GM12878 (cell line): Measurements from ENCODE around the gene BTF3. TPM values are rescaled to one million over a fixed set of nuclear protein-coding genes. Genes with fewer than 3 reads are reported as not detected.
A peak's percentile ranks its signal among the peaks of the same experiment; 100 is the strongest.

Source experiments
- ATAC-seq: fragments of 200-7000 bp; cut with Tn5 transposase; 3 replicates; pipeline ENCODE4 v1.9.1; 2020; ENCODE audit warnings: mild to moderate bottlenecking, moderate library complexity
- BruUV-seq: library from RNA; stranded (reverse); fragments of 400-500 nt; replicated peaks from 2 replicates; lab custom pipeline; 2021; lab: Mats Ljungman, UMichigan
- CTCF ChIA-PET: fragments of 300-600 bp; sonication (Branson Sonifier 250); formaldehyde crosslinking; extraction: SDS; loops from one replicate; lab custom pipeline; 2021; ENCODE audit warnings: inconsistent platforms; lab: Yijun Ruan, JAX
- POLR2A ChIA-PET: fragments of 350-600 bp; formaldehyde crosslinking; extraction: SDS; loops from one replicate; lab custom pipeline; 2021; ENCODE audit warnings: inconsistent platforms; lab: Charles Lee
- RAD21 ChIA-PET: fragments of 300-600 bp; sonication (Branson Sonifier 250); formaldehyde crosslinking; loops from one replicate; lab custom pipeline; 2023; ENCODE audit warnings: antibody characterized with exemption; ENCODE audit not compliant: unreplicated experiment; lab: Charles Lee
- SMC1A ChIA-PET: fragments of 300-600 bp; sonication (Branson Sonifier 250); formaldehyde crosslinking; loops from one replicate; lab custom pipeline; 2023; ENCODE audit not compliant: unreplicated experiment, uncharacterized antibody; lab: Charles Lee
- DNase-seq: peaks from one replicate; pipeline ENCODE4 v3.0.0-alpha.2; 2011; ENCODE audit warnings: low read depth, low spot score
- FAIRE-seq: peaks from 3 replicates; lab custom pipeline; 2011; peaks lifted over from hg19 to GRCh38; lab: Jason Lieb, UNC
- H2AFZ ChIP-seq: 2 replicates; pipeline ENCODE4 v1.6.0; 2011; ENCODE audit warnings: low read depth, low read length, control low read depth; ENCODE audit not compliant: control insufficient read depth
- H3K27ac ChIP-seq: 2 replicates; pipeline ENCODE4 v1.5.1; 2011; ENCODE audit warnings: control low read depth; ENCODE audit not compliant: control insufficient read depth, insufficient read depth
- H3K27me3 ChIP-seq, 2 experiments: replicated peaks in 1 of 2; 2 replicates each; pipeline versions ENCODE4 v1.6.0 to v1.6.1; 2011; ENCODE audit warnings: low read length in 1 of 2; ENCODE audit not compliant: control insufficient read depth in 2 of 2, insufficient read depth in 2 of 2
- H3K36me3 ChIP-seq, 2 experiments: 2 replicates each; pipeline ENCODE4 v1.5.1; 2011; ENCODE audit warnings: low read length in 1 of 2; ENCODE audit not compliant: control insufficient read depth in 2 of 2, insufficient read depth in 2 of 2
- H3K4me1 ChIP-seq: 2 replicates; pipeline ENCODE4 v1.6.1; 2011; ENCODE audit warnings: mild to moderate bottlenecking, low read length, moderate library complexity, mixed read lengths; ENCODE audit not compliant: control insufficient read depth, insufficient read depth
- H3K4me2 ChIP-seq: 2 replicates; pipeline ENCODE4 v1.6.0; 2011; ENCODE audit warnings: control low read depth; ENCODE audit not compliant: control insufficient read depth, insufficient read depth
- H3K4me3 ChIP-seq: fragments of 200-600 bp; sonication (generic); 2 replicates; pipeline ENCODE4 v1.5.1; 2016
- H3K79me2 ChIP-seq: 2 replicates; pipeline ENCODE4 v1.6.0; 2011; ENCODE audit warnings: low read length; ENCODE audit not compliant: control insufficient read depth, insufficient read depth
- H3K9ac ChIP-seq: 2 replicates; pipeline ENCODE4 v1.8.0; 2011; ENCODE audit warnings: low read length, control low read depth, mixed read lengths; ENCODE audit not compliant: control insufficient read depth, insufficient read depth
- H3K9me3 ChIP-seq: replicated peaks from 3 replicates; pipeline ENCODE4 v1.5.1; 2011; ENCODE audit warnings: mild to moderate bottlenecking, low read length; ENCODE audit not compliant: control insufficient read depth, insufficient read depth
- H4K20me1 ChIP-seq: 2 replicates; pipeline ENCODE4 v1.6.0; 2011; ENCODE audit not compliant: control insufficient read depth, insufficient read depth
- BCL11A ChIP-seq: IDR thresholded peaks from 2 replicates; pipeline ENCODE4 v1.6.1; 2011; ENCODE audit warnings: low read depth, low read length
- EED ChIP-seq: sonication (generic); IDR thresholded peaks from 2 replicates; pipeline ENCODE4 v1.6.1; 2016; ENCODE audit warnings: antibody characterized with exemption, low read depth
- ETV6 ChIP-seq, 2 experiments: fragments of 450-650 bp in 1 of 2; IDR thresholded peaks in 1 of 2; conservative IDR thresholded peaks in 1 of 2; 2 replicates each; pipeline ENCODE4 v1.6.1; 2014; ENCODE audit warnings: antibody characterized with exemption in 1 of 2, borderline replicate concordance in 1 of 2, low read depth in 1 of 2, mild to moderate bottlenecking in 1 of 2, moderate library complexity in 1 of 2
- IKZF1 ChIP-seq: fragments of 450-650 bp; conservative IDR thresholded peaks from 2 replicates; pipeline ENCODE4 v1.6.1; 2017; ENCODE audit warnings: antibody characterized with exemption, mild to moderate bottlenecking
- NR2C2 ChIP-seq: IDR thresholded peaks from 2 replicates; pipeline ENCODE4 v1.6.1; 2011; ENCODE audit warnings: borderline replicate concordance, low read depth; ENCODE audit not compliant: control insufficient read depth, insufficient read length
- PML ChIP-seq: IDR thresholded peaks from 2 replicates; pipeline ENCODE4 v1.6.1; 2012; ENCODE audit warnings: low read length, inconsistent platforms
- POLR2A ChIP-seq: IDR thresholded peaks from 2 replicates; pipeline ENCODE4 v1.6.1; 2011; ENCODE audit warnings: low read depth, mild to moderate bottlenecking, low read length
- RUNX3 ChIP-seq: IDR thresholded peaks from 2 replicates; pipeline ENCODE4 v1.6.1; 2012; ENCODE audit warnings: low read length, inconsistent platforms
- SRF ChIP-seq, 2 experiments: IDR thresholded peaks; 2 replicates each; pipeline ENCODE4 v1.6.1; 2011; ENCODE audit warnings: low read depth in 2 of 2, low read length in 2 of 2, mild to moderate bottlenecking in 1 of 2, moderate library complexity in 1 of 2
- STAT1 ChIP-seq: fragments of 450-650 bp; conservative IDR thresholded peaks from 2 replicates; pipeline ENCODE4 v1.6.1; 2014; ENCODE audit warnings: antibody characterized with exemption, mild to moderate bottlenecking
- SUZ12 ChIP-seq: fragments of 200-600 bp; sonication (generic); IDR thresholded peaks from one replicate; pipeline ENCODE4 v1.6.1; 2018; ENCODE audit warnings: antibody characterized with exemption, mild to moderate bottlenecking; ENCODE audit not compliant: unreplicated experiment
- TCF3 ChIP-seq: IDR thresholded peaks from 2 replicates; pipeline ENCODE4 v1.6.1; 2012; ENCODE audit warnings: low read depth, mild to moderate bottlenecking, low read length, borderline replicate concordance; ENCODE audit not compliant: insufficient read depth
- ZNF274 ChIP-seq: IDR thresholded peaks from one replicate; pipeline ENCODE4 v1.8.0; 2011; ENCODE audit not compliant: insufficient read length, insufficient read depth
- WGBS: methylation state at CpG from one replicate; pipeline ENCODE4 v1.1.6; 2016; ENCODE audit warnings: low lambda C conversion rate; ENCODE audit not compliant: insufficient replicate concordance, insufficient coverage; ENCODE audit errors: missing lambda C conversion rate; 5-methylcytosine and 5-hydroxymethylcytosine counted together
- in situ Hi-C: fragments of 300-500 bp; cut with MboI; formaldehyde crosslinking; loops from 9 replicates; pipeline ENCODE4 v1.14.3; 2018; ENCODE audit warnings: mixed read lengths
- intact Hi-C: fragments of 100-400 bp; cut with micrococcal nuclease; formaldehyde crosslinking; loops from one replicate; pipeline ENCODE4 v1.14.2; 2022; ENCODE audit not compliant: unreplicated experiment
- polyA plus RNA-seq, 11 experiments: library from polyadenylated mRNA; depleted of rRNA in 4 of 11; unstranded in 6 of 11; stranded (reverse) in 5 of 11; fragments of >200 nt; fragmentation: Nextera tagmentation in 4 of 11; fragmentation: Illumina TruSeq in 1 of 11; extraction: Ambion mirVana in 4 of 11; extraction: Trizol in 1 of 11; gene quantifications; 1 replicate in 1 of 11; 2 replicates in 10 of 11; pipeline versions ENCODE4 v1.2.1 to v1.2.3, GENCODE V29; 2011 to 2016; ENCODE audit warnings: inconsistent platforms in 2 of 11, missing spikeins in 2 of 11, low read depth in 1 of 11
- total RNA-seq, 4 experiments: library from RNA; depleted of rRNA in 3 of 4; stranded (reverse); fragments of >200 nt in 3 of 4; fragmentation: Illumina TruSeq in 1 of 4; extraction: Trizol in 1 of 4; gene quantifications; 2 replicates each; pipeline versions ENCODE4 v1.2.1 to v1.2.3, GENCODE V29; 2013 to 2021
- TF ChIP-seq, protein P1 (sequence below): IDR thresholded peaks from 2 replicates; pipeline ENCODE4 v1.6.1; 2011; ENCODE audit warnings: borderline replicate concordance, low read depth, mild to moderate bottlenecking, moderate library complexity, mixed read lengths, low read length; ENCODE audit not compliant: insufficient read depth; ENCODE audit errors: extremely low read length
- TF ChIP-seq, protein P2 (sequence below): IDR thresholded peaks from 2 replicates; pipeline ENCODE4 v1.6.1; 2012; ENCODE audit warnings: mild to moderate bottlenecking, low read depth, low read length
- TF ChIP-seq, protein P3 (sequence below): IDR thresholded peaks from 2 replicates; pipeline ENCODE4 v1.6.1; 2012; ENCODE audit warnings: low read depth, low read length, improper control_type of control experiment

The BTF3 gene
- total and polyA plus RNA-seq, 10 of the 15 experiments (the other 5 are each of a cell fraction or from before 2014, with no cell fraction given): 492 to 1,650 (median 904) TPM

DNA sequence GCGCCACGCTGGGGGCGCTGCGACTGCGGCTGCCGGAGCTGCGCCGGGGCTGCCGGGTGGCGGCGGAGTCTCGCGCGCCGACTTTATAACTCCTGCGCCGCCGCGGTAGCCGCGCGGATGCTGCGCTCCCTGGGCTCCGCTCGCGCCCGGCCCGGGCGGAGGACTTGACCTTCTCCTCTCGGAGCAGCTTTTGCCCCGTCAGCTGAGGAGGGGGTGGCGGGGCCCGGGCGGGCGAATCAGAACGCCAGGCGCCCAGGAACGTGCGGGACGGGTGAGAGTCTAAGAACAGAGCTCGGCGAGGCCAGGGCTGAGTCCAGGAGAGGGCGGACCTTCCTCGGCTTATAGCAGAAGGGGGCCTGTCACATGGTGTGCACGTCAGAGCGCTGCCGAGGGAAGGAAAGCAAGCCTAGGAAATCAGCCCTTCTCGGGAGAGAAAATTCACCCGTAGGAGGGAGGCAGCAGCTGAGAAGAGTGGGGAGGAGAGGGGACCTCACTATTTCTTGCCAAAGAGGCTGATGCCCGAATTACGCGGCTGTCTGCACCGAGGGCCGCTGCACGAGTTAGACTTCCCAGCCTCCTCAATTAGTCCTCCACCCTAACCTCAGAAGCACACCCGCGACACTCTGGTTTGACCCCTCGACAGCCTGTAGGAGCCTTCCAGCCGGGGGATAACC, 49.6 kb upstream of the BTF3 start, which contains the start of gene FOXD1 (continued):
- TF ChIP-seq ETV6 (conservative IDR thresholded peaks at IDR 0.05 in 1 of 2, IDR thresholded peaks at IDR 0.05 in 1 of 2; ENCODE audit: borderline replicate concordance in 1 of 2, low read depth in 1 of 2): no peak
- TF ChIP-seq NR2C2: no peak
- TF ChIP-seq POLR2A: peak; percentile 49; the same call in 1 of the 2 replicates
- TF ChIP-seq ZNF274: no peak
- TF ChIP-seq STAT1: no peak
- TF ChIP-seq SUZ12: peak; percentile 25

DNA sequence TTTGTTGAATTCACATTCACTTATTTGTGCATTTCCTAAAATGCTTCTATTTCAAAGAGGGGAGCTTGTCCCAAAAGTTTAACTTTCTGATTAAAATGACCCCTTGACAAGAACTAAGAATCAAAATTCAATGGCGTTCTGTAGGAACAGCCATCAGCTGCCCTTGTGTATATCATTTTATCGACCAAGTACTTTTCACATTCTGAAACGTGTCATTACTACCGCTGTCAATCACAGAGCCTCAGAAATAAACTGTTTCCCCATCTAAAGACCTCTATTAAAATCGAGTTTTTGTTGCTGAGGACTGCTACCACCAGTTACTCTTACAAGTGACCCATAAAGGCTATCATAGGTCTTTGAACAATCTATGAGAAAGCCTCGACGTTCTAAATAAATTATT, 48.1 kb upstream of the BTF3 start:
- FAIRE-seq (no peak), DNase-seq (no peak), ATAC-seq (no peak)
- no peak overlapping the region for H3K27ac ChIP-seq
- H3K9me3 ChIP-seq: peaks cover 2% of the 10 kb centered on the region; the same call in 2 of the 3 replicates
- H3K4me3 ChIP-seq: no peak overlapping the region
- intact Hi-C loops (loop anchor here (2.0 to 5.0 kb wide), 4 partner anchors 158 to 493 kb away; partner anchors contain the start of gene FCHO2), in situ Hi-C loops (no loop called here)
- SMC1A ChIA-PET: no interaction called here
- no peak overlapping the region for H3K4me2 ChIP-seq
- RAD21 ChIA-PET: no interaction called here
- no peak overlapping the region for H3K9ac ChIP-seq
- BruUV-seq: no TSS peak
- POLR2A ChIA-PET: no interaction called here
- H4K20me1 ChIP-seq: no peaks in the 10 kb centered on the region
- H2AFZ ChIP-seq: no peak overlapping the region
- CTCF ChIA-PET: interaction anchor here (0.7 to 1.2 kb wide), 5 partner anchors 132 to 367 kb away, joined by 3 to 4 read pairs (median 3); no protein-coding TSS in a partner anchor
- no peaks in the 10 kb centered on the region for H3K79me2 ChIP-seq
- no peaks in the 10 kb centered on the region for H3K36me3 ChIP-seq
- peaks cover 6 to 34% of the 10 kb centered on the region in 2 experiments for H3K27me3 ChIP-seq
- H3K4me1 ChIP-seq: no peaks in the 10 kb centered on the region
- WGBS: 8% methylated on average over 7 of the region's 7 CpGs
- TF ChIP-seq PML: no peak
- TF ChIP-seq, protein P1, sequence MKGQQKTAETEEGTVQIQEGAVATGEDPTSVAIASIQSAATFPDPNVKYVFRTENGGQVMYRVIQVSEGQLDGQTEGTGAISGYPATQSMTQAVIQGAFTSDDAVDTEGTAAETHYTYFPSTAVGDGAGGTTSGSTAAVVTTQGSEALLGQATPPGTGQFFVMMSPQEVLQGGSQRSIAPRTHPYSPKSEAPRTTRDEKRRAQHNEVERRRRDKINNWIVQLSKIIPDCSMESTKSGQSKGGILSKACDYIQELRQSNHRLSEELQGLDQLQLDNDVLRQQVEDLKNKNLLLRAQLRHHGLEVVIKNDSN: no peak
- no peak for TF ChIP-seq EED
- TF ChIP-seq IKZF1: no peak
- TF ChIP-seq, protein P2, sequence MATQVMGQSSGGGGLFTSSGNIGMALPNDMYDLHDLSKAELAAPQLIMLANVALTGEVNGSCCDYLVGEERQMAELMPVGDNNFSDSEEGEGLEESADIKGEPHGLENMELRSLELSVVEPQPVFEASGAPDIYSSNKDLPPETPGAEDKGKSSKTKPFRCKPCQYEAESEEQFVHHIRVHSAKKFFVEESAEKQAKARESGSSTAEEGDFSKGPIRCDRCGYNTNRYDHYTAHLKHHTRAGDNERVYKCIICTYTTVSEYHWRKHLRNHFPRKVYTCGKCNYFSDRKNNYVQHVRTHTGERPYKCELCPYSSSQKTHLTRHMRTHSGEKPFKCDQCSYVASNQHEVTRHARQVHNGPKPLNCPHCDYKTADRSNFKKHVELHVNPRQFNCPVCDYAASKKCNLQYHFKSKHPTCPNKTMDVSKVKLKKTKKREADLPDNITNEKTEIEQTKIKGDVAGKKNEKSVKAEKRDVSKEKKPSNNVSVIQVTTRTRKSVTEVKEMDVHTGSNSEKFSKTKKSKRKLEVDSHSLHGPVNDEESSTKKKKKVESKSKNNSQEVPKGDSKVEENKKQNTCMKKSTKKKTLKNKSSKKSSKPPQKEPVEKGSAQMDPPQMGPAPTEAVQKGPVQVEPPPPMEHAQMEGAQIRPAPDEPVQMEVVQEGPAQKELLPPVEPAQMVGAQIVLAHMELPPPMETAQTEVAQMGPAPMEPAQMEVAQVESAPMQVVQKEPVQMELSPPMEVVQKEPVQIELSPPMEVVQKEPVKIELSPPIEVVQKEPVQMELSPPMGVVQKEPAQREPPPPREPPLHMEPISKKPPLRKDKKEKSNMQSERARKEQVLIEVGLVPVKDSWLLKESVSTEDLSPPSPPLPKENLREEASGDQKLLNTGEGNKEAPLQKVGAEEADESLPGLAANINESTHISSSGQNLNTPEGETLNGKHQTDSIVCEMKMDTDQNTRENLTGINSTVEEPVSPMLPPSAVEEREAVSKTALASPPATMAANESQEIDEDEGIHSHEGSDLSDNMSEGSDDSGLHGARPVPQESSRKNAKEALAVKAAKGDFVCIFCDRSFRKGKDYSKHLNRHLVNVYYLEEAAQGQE: no peak
- no peak for TF ChIP-seq BCL11A
- TF ChIP-seq SRF (IDR thresholded peaks at IDR 0.05; ENCODE audit: low read depth in 2 of 2, low read length in 2 of 2): no peak
- TF ChIP-seq, protein P3, sequence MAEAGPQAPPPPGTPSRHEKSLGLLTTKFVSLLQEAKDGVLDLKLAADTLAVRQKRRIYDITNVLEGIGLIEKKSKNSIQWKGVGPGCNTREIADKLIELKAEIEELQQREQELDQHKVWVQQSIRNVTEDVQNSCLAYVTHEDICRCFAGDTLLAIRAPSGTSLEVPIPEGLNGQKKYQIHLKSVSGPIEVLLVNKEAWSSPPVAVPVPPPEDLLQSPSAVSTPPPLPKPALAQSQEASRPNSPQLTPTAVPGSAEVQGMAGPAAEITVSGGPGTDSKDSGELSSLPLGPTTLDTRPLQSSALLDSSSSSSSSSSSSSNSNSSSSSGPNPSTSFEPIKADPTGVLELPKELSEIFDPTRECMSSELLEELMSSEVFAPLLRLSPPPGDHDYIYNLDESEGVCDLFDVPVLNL: no peak
- TF ChIP-seq RUNX3: no peak
- no peak for TF ChIP-seq TCF3
